ENCODE data around the gene MTHFD2L. TPM values are rescaled to one million over a fixed set of nuclear protein-coding genes. Genes with fewer than 3 reads are reported as not detected.

MTHFD2L gene
- total RNA-seq, 1 donor, result 15.0 TPM

DNA sequence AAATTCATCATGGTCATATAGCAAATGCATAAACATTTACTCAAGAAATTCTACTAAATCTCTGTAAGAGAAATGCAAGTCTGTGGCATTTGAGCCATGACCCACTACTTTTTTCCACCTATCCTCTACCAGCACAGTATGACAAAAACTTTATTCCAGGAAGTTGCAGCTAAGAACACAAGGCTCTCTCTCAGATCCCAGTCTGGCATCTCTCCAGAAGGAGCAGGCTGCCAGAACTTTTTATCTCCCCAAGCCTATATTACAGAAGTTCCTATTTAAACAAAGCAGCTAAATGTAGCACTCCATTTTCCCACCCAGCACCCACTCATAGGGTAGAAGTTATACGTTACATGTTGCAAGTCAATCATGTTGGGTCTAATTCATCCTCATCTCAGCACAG is 101.0 kb downstream of the MTHFD2L start:
- no peak overlapping the region for H3K4me3 ChIP-seq (ENCODE audit: low read depth, low read length)
- TF ChIP-seq, protein P1, sequence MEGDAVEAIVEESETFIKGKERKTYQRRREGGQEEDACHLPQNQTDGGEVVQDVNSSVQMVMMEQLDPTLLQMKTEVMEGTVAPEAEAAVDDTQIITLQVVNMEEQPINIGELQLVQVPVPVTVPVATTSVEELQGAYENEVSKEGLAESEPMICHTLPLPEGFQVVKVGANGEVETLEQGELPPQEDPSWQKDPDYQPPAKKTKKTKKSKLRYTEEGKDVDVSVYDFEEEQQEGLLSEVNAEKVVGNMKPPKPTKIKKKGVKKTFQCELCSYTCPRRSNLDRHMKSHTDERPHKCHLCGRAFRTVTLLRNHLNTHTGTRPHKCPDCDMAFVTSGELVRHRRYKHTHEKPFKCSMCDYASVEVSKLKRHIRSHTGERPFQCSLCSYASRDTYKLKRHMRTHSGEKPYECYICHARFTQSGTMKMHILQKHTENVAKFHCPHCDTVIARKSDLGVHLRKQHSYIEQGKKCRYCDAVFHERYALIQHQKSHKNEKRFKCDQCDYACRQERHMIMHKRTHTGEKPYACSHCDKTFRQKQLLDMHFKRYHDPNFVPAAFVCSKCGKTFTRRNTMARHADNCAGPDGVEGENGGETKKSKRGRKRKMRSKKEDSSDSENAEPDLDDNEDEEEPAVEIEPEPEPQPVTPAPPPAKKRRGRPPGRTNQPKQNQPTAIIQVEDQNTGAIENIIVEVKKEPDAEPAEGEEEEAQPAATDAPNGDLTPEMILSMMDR (IDR thresholded peaks at IDR 0.05; ENCODE audit: insufficient read depth, low read length), result no peak
- peak; percentile 71 for DNase-seq (ENCODE audit: low read depth)

DNA sequence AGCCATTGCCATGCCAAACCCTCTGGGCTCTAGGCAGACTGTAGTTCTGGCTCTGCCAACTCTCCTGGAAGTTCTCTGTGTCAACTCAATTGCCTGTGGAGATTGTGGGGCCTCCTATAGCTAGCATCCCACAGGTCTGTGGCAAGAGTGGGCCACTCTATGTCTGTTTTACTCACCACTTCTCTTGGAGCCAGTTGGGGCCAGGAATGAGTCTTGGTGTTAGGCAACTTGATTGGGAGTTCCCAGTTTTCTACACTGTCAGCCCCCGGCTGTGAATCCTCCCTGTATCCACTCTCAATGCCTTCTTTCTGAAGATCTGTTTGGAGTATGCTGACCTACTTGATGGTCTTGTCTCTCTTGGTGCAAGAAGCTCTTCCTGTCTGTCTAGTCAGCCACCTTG is 102.1 kb downstream of the MTHFD2L start:
- no peak overlapping the region for H3K4me3 ChIP-seq (ENCODE audit: low read depth, low read length)
- no peak for DNase-seq (ENCODE audit: low read depth)
- TF ChIP-seq, protein P1 (IDR thresholded peaks at IDR 0.05; ENCODE audit: insufficient read depth, low read length), result no peak

DNA sequence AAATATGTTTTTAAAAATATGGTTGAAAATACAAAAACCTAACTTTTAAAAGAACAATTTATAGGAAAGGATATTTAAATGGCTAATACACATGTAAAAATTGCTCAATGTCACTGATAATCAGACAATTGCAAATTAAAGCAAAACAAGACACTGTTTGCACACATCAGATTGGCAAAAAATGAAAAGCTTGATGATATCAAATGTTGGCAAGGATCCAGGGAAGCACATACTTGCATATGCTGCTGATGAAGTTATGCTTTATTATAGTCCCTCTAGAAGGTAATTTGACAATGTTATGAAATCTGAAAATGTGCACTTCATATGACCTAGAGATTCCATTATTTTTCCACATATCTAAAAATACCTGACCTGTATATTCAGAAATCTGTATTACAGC is 104.6 kb downstream of the MTHFD2L start:
- H3K4me3 ChIP-seq (ENCODE audit: low read depth, low read length), result no peak overlapping the region
- TF ChIP-seq, protein P1 (IDR thresholded peaks at IDR 0.05; ENCODE audit: insufficient read depth, low read length), result no peak
- DNase-seq (ENCODE audit: low read depth), result peak; percentile 11

DNA sequence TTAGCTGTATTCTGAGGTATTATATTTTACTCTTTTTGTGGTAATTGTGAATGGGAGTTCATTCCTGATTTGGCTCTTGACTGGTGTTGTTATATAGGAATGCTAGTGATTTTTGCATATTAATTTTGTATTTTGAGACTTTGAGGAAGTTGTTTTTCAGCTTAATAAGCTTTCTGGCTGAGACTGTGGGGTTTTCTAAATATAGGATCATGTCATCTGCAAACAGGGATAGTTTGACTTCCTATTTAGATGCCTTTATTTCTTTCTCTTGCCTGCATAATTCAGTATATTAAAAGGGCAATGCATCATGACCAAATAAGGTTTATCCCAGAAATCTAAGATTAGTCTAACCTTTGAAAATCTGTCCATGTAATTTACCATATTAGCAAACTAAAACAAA is 105.6 kb downstream of the MTHFD2L start:
- no peak for DNase-seq (ENCODE audit: low read depth)
- TF ChIP-seq, protein P1 (IDR thresholded peaks at IDR 0.05; ENCODE audit: insufficient read depth, low read length), result no peak
- no peak overlapping the region for H3K4me3 ChIP-seq (ENCODE audit: low read depth, low read length)

DNA sequence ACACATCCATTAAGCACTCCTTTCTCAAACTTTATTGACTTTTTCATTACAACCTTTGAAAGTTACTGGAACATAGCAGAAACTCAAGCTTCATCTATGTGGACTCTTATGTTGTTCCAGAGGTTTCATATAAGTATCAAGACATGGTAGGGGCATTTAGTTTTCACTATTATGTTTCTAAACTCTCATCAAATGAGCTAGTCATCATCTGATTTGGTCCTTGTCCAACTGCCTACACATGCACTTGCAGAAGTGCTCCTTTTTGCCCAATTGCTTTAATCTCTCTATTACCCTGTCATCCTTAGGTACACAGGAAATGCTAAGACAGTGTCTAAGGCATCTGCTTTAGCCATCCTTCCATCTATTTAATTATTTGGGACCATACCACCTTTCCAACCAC is 108.2 kb downstream of the MTHFD2L start:
- TF ChIP-seq, protein P1 (IDR thresholded peaks at IDR 0.05; ENCODE audit: insufficient read depth, low read length), result no peak
- peak; percentile 5 for DNase-seq (ENCODE audit: low read depth)
- no peak overlapping the region for H3K4me3 ChIP-seq (ENCODE audit: low read depth, low read length)

DNA sequence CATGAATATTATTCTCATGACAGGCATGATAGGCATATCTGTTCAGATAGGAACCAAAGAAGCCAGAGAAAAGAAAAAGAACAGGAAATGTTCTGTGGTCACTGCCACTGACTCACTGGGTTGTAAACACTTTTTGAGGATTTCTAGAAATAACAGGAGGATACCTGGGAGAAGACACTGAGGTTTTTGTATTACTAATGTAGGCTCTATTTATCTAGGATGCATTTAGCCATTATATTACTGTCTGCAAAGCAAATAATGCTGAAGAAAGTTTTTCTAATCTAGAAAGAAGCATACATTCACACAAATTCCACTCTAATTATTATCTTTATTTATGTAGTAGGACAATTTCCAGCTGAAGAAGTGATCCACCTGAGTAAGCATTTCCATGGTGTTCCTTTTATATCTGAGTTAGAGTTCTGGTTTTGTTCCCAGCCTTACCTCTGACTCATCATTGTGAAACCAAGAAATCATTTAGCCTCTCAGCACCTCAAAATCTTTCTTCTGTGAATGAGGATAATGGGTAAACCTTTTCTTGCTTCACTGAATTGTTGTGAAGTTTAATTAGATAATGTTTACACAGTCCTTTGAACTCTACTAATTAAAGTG is 110.2 kb downstream of the MTHFD2L start:
- DNase-seq (ENCODE audit: low read depth), result peak; percentile 78
- TF ChIP-seq, protein P1 (IDR thresholded peaks at IDR 0.05; ENCODE audit: insufficient read depth, low read length), result no peak

DNA sequence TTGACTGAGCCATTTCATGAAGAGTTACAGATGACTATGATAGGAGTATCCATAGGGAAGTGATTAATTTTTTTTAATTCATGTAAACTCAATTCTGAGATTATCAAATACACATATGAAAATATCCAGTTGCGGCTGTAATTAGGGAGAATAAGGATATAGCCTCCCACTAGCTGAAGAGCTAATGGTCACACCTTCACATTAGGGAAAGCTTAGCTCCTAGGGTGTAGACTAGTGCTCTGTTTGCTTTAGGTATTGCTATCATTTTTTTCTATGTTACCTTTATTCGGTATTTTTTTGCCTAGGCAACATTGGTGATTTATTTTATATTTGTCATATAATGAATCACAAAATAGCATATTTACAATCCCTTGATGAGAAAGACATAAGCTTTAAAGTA is 110.7 kb downstream of the MTHFD2L start:
- TF ChIP-seq, protein P1 (IDR thresholded peaks at IDR 0.05; ENCODE audit: insufficient read depth, low read length), result no peak
- DNase-seq (ENCODE audit: low read depth), result no peak
- H3K4me3 ChIP-seq (ENCODE audit: low read depth, low read length), result no peak overlapping the region

More for the DNA sequence above, 110.2 kb downstream of the MTHFD2L start:
- H3K4me3 ChIP-seq (ENCODE audit: low read depth, low read length), result no peak overlapping the region
